Measurements from ENCODE around the gene DGKQ. TPM values are rescaled to one million over a fixed set of nuclear protein-coding genes. Genes with fewer than 3 reads are reported as not detected.
"Not testable (repeated sequence)": the region's sequence is repeated elsewhere in the genome, so short reads cannot be mapped to it uniquely, and the experiment has no call there.

DGKQ gene
- total RNA-seq, 4 donors from 2014 or later: 51.8 to 147 (median 86.0) TPM

DNA sequence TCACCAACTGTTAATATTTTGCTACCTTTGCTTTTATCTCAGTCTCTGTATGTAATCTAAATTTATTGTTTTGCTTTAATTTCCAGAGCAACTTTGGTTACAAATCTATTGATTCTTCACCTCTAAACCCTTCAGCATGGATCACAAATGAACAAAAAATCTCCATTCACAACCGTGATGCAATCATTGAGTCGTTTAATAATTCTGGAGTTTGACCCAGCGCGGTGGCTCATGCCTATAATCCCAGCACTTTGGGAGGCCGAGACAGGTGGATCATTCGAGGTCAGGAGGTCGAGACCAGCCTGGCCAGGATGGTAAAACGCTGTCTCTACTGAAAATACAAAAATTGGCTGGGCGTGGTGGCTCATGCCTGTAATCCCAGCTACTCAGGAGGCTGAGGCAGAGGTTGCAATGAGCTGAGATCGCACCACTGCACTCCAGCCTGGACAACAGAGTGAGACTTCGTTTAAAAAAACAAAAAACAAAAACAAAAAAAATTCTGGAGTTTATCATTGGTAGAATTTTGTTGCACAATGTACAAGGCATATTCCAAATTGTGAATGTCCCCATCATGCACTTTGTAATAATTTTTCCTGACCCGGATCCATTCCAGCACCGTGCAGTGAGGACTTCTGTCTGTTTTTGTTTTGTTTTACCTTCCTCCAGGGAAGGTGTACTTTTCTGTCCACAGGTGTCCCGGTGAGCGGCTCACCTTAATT lies 11.1 kb upstream of the DGKQ start:
- TF ChIP-seq POLR2A (IDR thresholded peaks at IDR 0.05): no peak
- no peak for TF ChIP-seq EP300 (IDR thresholded peaks at IDR 0.05; ENCODE audit: low read depth)
- no peak for TF ChIP-seq POLR2AphosphoS5 (IDR thresholded peaks at IDR 0.05)
- TF ChIP-seq, protein P1, sequence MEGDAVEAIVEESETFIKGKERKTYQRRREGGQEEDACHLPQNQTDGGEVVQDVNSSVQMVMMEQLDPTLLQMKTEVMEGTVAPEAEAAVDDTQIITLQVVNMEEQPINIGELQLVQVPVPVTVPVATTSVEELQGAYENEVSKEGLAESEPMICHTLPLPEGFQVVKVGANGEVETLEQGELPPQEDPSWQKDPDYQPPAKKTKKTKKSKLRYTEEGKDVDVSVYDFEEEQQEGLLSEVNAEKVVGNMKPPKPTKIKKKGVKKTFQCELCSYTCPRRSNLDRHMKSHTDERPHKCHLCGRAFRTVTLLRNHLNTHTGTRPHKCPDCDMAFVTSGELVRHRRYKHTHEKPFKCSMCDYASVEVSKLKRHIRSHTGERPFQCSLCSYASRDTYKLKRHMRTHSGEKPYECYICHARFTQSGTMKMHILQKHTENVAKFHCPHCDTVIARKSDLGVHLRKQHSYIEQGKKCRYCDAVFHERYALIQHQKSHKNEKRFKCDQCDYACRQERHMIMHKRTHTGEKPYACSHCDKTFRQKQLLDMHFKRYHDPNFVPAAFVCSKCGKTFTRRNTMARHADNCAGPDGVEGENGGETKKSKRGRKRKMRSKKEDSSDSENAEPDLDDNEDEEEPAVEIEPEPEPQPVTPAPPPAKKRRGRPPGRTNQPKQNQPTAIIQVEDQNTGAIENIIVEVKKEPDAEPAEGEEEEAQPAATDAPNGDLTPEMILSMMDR (IDR thresholded peaks at IDR 0.05): no peak
- in situ Hi-C loops (cut with MboI; ENCODE audit: low pct_ligation_motif_present in 1 of 4, low pct_unique_long_range_greater_than_20kb in 1 of 4, low sequenced_read_pairs in 3 of 4): no loop called here
- Histone ChIP-seq H3K27me3 (no peaks in the 10 kb centered on the region), H3K4me1 (peaks cover 22 to 34% (median 29%) of the 10 kb centered on the region in 4 donors), H3K9me3 (no peaks in the 10 kb centered on the region), H3K4me3 (peak overlapping the region in 3 of 4 donors; percentile 13 to 40 (median 15)), H3K36me3 (no peaks in the 10 kb centered on the region), H3K27ac (peak overlapping the region in 3 of 4 donors; percentile 11 to 27 (median 14))
- WGBS, 2 donors (ENCODE audit: low coverage in 1 of 2): 59 to 66% methylated on average over 13 to 15 of the region's 15 CpGs
- intact Hi-C loops (cut with DNase I; ENCODE audit: low total_unique reads): no loop called here
- DNase-seq: no peak

DNA sequence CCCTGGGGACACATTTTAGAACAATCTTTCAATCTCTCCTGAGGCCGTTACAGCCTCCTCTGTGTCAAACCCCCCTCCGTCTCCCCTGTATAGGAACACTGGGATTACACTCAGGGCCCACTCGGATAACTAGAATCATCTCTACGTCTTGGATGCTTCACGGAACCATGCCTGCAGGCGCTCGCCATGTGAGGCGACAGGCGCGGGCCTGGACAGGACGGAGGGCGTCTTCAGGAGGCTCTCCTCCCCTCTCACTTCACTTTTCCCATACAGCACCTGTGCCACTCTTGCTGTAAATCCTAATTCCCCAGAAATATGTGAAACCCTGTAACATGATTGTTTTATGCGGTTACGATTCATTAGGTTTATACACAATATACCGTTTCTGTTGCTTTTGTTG lies 9.4 kb upstream of the DGKQ start:
- Histone ChIP-seq H3K9me3 (no peaks in the 10 kb centered on the region), H3K4me1 (peaks cover 19 to 30% (median 25%) of the 10 kb centered on the region in 4 donors), H3K36me3 (no peaks in the 10 kb centered on the region), H3K27ac (no peak overlapping the region), H3K4me3 (no peak overlapping the region), H3K27me3 (no peaks in the 10 kb centered on the region)
- intact Hi-C loops (cut with DNase I; ENCODE audit: low total_unique reads): no loop called here
- in situ Hi-C loops (cut with MboI; ENCODE audit: low pct_ligation_motif_present in 1 of 4, low pct_unique_long_range_greater_than_20kb in 1 of 4, low sequenced_read_pairs in 3 of 4): no loop called here
- TF ChIP-seq EP300 (IDR thresholded peaks at IDR 0.05; ENCODE audit: low read depth) (no peak), POLR2AphosphoS5 (IDR thresholded peaks at IDR 0.05) (no peak), POLR2A (IDR thresholded peaks at IDR 0.05) (no peak)
- TF ChIP-seq, protein P1 (IDR thresholded peaks at IDR 0.05): no peak
- 95 to 100% methylated on average over 3 to 15 of the region's 15 CpGs for WGBS, 2 donors (ENCODE audit: low coverage in 1 of 2)
- no peak for DNase-seq

GRCh38 chr4:982291-982690 lies 8.9 kb upstream of the DGKQ start:
- TF ChIP-seq EP300 (IDR thresholded peaks at IDR 0.05; ENCODE audit: low read depth) (no peak), POLR2A (IDR thresholded peaks at IDR 0.05) (no peak), POLR2AphosphoS5 (IDR thresholded peaks at IDR 0.05) (no peak)
- TF ChIP-seq, protein P1 (IDR thresholded peaks at IDR 0.05): no peak
- DNase-seq: no peak
- intact Hi-C loops (cut with DNase I; ENCODE audit: low total_unique reads): no loop called here
- in situ Hi-C loops (cut with MboI; ENCODE audit: low pct_ligation_motif_present in 1 of 4, low pct_unique_long_range_greater_than_20kb in 1 of 4, low sequenced_read_pairs in 3 of 4): no loop called here
- H3K4me3 ChIP-seq: no peak overlapping the region
- H3K36me3 ChIP-seq: no peaks in the 10 kb centered on the region
- H3K4me1 ChIP-seq: peaks cover 15 to 25% (median 20%) of the 10 kb centered on the region in 4 donors
- H3K9me3 ChIP-seq: no peaks in the 10 kb centered on the region
- H3K27ac ChIP-seq: no peak overlapping the region
- H3K27me3 ChIP-seq: no peaks in the 10 kb centered on the region
- 90% methylated on average over 17 of the region's 17 CpGs; no CpG with 5 or more reads in 1 of the 2 donors for WGBS, 2 donors (ENCODE audit: low coverage in 1 of 2)

DNA sequence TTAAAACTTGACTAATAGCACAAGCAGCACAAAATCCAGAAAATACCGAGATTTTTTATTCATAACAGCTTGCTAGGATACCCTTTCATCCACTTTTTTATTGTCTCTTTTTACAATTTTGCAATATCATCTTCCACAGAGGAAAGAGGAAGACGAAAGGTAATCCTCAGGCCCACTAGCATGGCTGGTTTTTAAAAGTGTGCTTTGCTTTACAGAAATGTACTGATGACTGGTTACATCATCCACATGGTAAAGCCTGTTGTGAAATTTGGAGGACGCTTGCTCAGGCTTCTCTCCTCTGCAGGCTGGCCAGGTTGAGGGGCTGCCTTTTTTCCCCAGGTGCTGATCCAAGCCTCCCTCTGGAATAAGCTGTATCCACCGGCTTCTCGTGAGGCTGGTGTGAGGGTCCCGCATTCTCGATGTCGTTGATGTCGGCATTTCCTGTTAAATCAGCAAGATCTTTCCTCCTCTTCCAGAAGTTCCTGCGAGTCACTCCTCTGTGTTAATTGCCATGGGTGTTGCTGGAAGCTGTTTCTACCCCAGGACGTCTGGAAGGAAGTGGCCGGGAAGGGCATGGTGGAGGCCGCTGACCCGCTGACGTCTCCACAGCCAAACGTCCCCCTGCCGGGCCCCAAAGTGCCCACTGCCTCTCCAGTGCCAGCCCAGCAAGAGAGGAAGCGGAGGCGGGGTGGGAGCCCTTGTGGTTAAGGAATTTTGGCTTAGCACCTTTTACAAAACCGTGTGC lies 5.8 kb upstream of the DGKQ start:
- H3K9me3 ChIP-seq: no peaks in the 10 kb centered on the region
- TF ChIP-seq, protein P1 (IDR thresholded peaks at IDR 0.05): no peak
- TF ChIP-seq POLR2AphosphoS5 (IDR thresholded peaks at IDR 0.05): no peak
- no peak for TF ChIP-seq POLR2A (IDR thresholded peaks at IDR 0.05)
- no peak for TF ChIP-seq EP300 (IDR thresholded peaks at IDR 0.05; ENCODE audit: low read depth)
- 71 to 77% methylated on average over 3 to 20 of the region's 20 CpGs for WGBS, 2 donors (ENCODE audit: low coverage in 1 of 2)
- H3K4me1 ChIP-seq: no peaks in the 10 kb centered on the region
- H3K27me3 ChIP-seq: no peaks in the 10 kb centered on the region
- H3K36me3 ChIP-seq: no peaks in the 10 kb centered on the region
- DNase-seq: no peak
- intact Hi-C loops (cut with DNase I; ENCODE audit: low total_unique reads): no loop called here
- in situ Hi-C loops (cut with MboI; ENCODE audit: low pct_ligation_motif_present in 1 of 4, low pct_unique_long_range_greater_than_20kb in 1 of 4, low sequenced_read_pairs in 3 of 4): no loop called here
- H3K27ac ChIP-seq: no peak overlapping the region
- H3K4me3 ChIP-seq: no peak overlapping the region

DNA sequence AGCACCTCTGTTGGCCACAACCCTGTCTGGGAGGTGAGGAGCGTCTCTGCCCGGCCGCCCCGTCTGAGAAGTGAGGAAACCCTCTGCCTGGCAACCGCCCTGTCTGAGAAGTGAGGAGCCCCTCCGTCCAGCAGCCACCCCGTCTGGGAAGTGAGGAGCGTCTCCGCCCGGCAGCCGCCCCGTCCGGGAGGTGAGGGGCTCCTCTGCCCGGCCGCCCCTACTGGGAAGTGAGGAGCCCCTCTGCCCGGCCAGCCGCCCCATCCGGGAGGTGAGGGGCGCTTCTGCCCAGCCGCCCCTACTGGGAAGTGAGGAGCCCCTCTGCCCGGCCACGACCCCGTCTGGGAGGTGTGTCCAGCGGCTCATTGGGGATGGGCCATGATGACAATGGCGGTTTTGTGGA lies 2.6 kb upstream of the DGKQ start:
- DNase-seq; H3K27ac ChIP-seq; H3K4me3 ChIP-seq; intact Hi-C loops (cut with DNase I; ENCODE audit: low total_unique reads); H3K36me3 ChIP-seq; H3K9me3 ChIP-seq; in situ Hi-C loops (cut with MboI; ENCODE audit: low pct_ligation_motif_present in 1 of 4, low pct_unique_long_range_greater_than_20kb in 1 of 4, low sequenced_read_pairs in 3 of 4); H3K27me3 ChIP-seq: not testable (repeated sequence)
- peaks cover 11 to 25% (median 24%) of the 10 kb centered on the region in 4 donors for H3K4me1 ChIP-seq
- no CpG with 5 or more reads among the region's 25 CpGs for WGBS, 2 donors (ENCODE audit: low coverage in 1 of 2)

Data from transverse colon (tissue), 4 donors.